ENCODE results near the gene B3GNT3. TPM values are rescaled to one million over a fixed set of nuclear protein-coding genes. Genes with fewer than 3 reads are reported as not detected.

Gene B3GNT3
- total RNA-seq, 1 donor from 2014 or later, result not detected

DNA sequence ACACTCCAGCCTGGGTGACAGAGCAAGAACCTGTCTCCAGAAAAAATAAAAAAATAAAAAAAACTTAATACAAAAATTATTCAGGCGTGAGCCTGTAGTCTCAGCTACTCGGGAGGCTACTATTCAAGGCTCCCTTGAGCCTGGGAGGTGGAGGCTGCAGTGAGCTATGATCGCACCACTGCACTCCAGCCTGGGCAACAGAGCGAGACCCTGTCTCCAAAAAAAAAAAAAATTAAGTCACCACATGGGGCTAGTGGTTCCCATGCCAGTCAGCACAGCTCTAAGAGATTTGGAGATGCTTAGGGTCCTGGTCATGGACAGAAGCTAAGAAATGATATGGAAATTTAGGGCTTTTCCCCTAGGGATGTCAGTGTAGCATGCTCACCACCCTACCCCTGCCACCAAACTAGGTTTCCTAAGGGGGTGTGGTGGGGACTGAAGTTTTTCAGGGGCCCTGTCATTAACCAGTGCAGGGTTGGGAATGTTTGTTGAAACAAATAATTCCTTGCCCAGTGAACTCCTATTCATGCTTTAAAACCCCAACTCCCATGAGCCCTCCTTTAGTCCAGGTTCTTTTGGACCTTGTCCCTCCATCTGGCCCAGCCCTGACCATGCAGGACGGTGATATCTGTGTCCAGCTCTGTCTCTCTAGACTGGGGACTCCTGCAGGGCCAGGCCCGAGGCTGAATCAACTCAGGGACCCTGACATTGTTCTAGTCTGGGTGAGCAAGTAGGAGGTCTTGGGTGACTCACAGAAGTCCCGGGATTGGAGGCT is 41.9 kb upstream of the B3GNT3 start:
- Histone ChIP-seq H3K9ac (no peak overlapping the region), H4K20me1 (ENCODE audit: low read depth) (no peaks in the 10 kb centered on the region), H3K4me1 (peaks cover 18% of the 10 kb centered on the region), H3K79me2 (ENCODE audit: low read depth) (peaks cover 6% of the 10 kb centered on the region), H3K4me3 (no peak overlapping the region), H3K4me2 (no peak overlapping the region), H3F3A (ENCODE audit: low read depth) (peaks cover 27% of the 10 kb centered on the region), H3K27ac (no peak overlapping the region), H3K9me3 (ENCODE audit: low read depth) (no peaks in the 10 kb centered on the region), H3K27me3 (no peaks in the 10 kb centered on the region), H2AFZ (replicated peaks) (no peak overlapping the region), H3K36me3 (no peaks in the 10 kb centered on the region)
- Mint-ChIP-seq H3K27ac (no peak overlapping the region), H3K9me3 (no peaks in the 10 kb centered on the region), H3K27me3 (ENCODE audit: insufficient read depth, low read depth) (peaks cover 2% of the 10 kb centered on the region), H3K4me3 (no peak overlapping the region), H3K4me1 (peaks cover 58% of the 10 kb centered on the region), H3K36me3 (peaks cover under 1% of the 10 kb centered on the region)
- DNase-seq (ENCODE audit: low spot score), result no peak
- no peak for TF ChIP-seq EZH2 (IDR thresholded peaks at IDR 0.05)
- no peak for TF ChIP-seq EZH2phosphoT487 (IDR thresholded peaks at IDR 0.05)
- TF ChIP-seq, protein P1, sequence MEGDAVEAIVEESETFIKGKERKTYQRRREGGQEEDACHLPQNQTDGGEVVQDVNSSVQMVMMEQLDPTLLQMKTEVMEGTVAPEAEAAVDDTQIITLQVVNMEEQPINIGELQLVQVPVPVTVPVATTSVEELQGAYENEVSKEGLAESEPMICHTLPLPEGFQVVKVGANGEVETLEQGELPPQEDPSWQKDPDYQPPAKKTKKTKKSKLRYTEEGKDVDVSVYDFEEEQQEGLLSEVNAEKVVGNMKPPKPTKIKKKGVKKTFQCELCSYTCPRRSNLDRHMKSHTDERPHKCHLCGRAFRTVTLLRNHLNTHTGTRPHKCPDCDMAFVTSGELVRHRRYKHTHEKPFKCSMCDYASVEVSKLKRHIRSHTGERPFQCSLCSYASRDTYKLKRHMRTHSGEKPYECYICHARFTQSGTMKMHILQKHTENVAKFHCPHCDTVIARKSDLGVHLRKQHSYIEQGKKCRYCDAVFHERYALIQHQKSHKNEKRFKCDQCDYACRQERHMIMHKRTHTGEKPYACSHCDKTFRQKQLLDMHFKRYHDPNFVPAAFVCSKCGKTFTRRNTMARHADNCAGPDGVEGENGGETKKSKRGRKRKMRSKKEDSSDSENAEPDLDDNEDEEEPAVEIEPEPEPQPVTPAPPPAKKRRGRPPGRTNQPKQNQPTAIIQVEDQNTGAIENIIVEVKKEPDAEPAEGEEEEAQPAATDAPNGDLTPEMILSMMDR (IDR thresholded peaks at IDR 0.05), result no peak

DNA sequence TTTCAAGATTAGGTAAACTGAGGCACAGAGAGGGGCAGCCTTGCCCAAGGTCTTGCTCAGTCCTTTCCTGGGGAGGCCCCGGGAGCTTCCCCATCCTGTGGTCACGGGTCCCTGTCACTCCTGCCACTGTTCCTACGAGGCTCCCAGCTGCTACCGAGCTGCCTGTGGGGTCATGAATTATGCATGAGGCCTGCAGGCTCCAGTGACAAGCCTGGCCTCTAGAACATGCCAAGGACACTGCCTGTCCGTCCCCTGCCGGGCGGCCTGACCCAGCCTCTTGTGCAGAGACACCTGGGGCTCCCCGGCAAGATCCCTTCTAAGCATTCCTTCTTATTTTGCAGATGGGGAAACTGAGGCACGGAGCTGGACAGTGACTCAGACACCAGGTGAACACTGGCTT is 41.0 kb upstream of the B3GNT3 start:
- peaks cover 2% of the 10 kb centered on the region for H3K27me3 Mint-ChIP-seq (ENCODE audit: insufficient read depth, low read depth)
- TF ChIP-seq, protein P1 (IDR thresholded peaks at IDR 0.05), result no peak
- TF ChIP-seq EZH2phosphoT487 (IDR thresholded peaks at IDR 0.05), result no peak
- no peak for TF ChIP-seq EZH2 (IDR thresholded peaks at IDR 0.05)
- Histone ChIP-seq H3K4me3 (no peak overlapping the region), H3K9me3 (ENCODE audit: low read depth) (no peaks in the 10 kb centered on the region), H3K27ac (no peak overlapping the region), H3K27me3 (no peaks in the 10 kb centered on the region), H3K9ac (no peak overlapping the region), H3K4me2 (no peak overlapping the region), H3F3A (ENCODE audit: low read depth) (peaks cover 25% of the 10 kb centered on the region), H3K36me3 (no peaks in the 10 kb centered on the region), H2AFZ (replicated peaks) (no peak overlapping the region), H3K79me2 (ENCODE audit: low read depth) (no peaks in the 10 kb centered on the region), H3K4me1 (peaks cover 14% of the 10 kb centered on the region), H4K20me1 (ENCODE audit: low read depth) (no peaks in the 10 kb centered on the region)
- no peaks in the 10 kb centered on the region for H3K9me3 Mint-ChIP-seq
- DNase-seq (ENCODE audit: low spot score), result peak; percentile 57
- no peak overlapping the region for H3K4me3 Mint-ChIP-seq
- H3K36me3 Mint-ChIP-seq, result peaks cover 4% of the 10 kb centered on the region
- no peak overlapping the region for H3K27ac Mint-ChIP-seq
- H3K4me1 Mint-ChIP-seq, result peaks cover 58% of the 10 kb centered on the region

DNA sequence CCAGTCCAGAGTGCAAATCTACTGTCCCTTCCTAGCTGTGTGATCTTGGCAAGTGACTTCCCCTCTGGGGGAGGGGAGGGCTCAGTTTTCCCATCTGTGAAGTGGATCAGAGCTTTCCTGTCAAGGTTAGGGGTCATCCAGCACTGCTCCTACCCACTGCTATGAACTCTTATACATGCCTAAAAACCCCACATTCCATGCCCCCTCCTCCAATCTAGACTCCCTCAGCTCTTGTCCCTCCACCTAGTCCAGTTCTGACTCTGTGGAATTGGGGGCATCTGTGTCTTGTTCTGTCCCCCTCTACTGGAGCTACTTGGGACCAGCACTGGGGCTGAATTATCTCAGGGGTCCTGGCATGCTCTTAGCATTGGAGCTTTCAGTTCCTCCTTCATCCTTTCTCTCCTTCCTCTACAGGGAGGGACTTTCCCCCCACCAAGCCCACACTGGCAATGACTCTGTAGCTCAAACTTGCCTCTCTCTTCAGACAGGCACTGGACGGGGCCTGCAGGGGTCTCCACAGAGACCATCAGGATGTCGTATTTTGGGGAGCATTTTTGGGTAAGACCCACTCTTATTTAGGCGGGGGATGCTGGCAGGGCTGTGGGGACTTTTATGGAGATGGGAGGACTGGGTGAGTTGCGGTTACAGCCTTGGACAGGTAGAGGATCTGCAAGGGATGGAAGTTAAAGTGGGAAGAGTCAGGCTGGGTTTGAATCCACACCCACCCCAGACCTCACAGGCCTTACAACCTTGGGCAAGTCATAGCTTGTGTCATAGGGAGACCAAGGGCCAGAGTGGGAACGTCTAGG is 40.1 kb upstream of the B3GNT3 start:
- peaks cover 16% of the 10 kb centered on the region for H3F3A ChIP-seq (ENCODE audit: low read depth)
- H2AFZ ChIP-seq (replicated peaks), result no peak overlapping the region
- peak overlapping the region; percentile 76 for H3K4me3 Mint-ChIP-seq
- H3K9me3 Mint-ChIP-seq, result no peaks in the 10 kb centered on the region
- no peak overlapping the region for H3K27ac ChIP-seq
- H3K4me1 ChIP-seq, result peaks cover 14% of the 10 kb centered on the region
- peaks cover 53% of the 10 kb centered on the region for H3K4me1 Mint-ChIP-seq
- no peaks in the 10 kb centered on the region for H3K27me3 ChIP-seq
- H3K27me3 Mint-ChIP-seq (ENCODE audit: insufficient read depth, low read depth), result peaks cover 2% of the 10 kb centered on the region
- no peak overlapping the region for H3K4me2 ChIP-seq
- no peaks in the 10 kb centered on the region for H4K20me1 ChIP-seq (ENCODE audit: low read depth)
- no peak for DNase-seq (ENCODE audit: low spot score)
- H3K36me3 Mint-ChIP-seq, result peaks cover 8% of the 10 kb centered on the region
- H3K36me3 ChIP-seq, result no peaks in the 10 kb centered on the region
- H3K79me2 ChIP-seq (ENCODE audit: low read depth), result no peaks in the 10 kb centered on the region
- H3K27ac Mint-ChIP-seq, result peak overlapping the region; percentile 96
- H3K9me3 ChIP-seq (ENCODE audit: low read depth), result no peaks in the 10 kb centered on the region
- H3K4me3 ChIP-seq, result no peak overlapping the region
- no peak for TF ChIP-seq EZH2 (IDR thresholded peaks at IDR 0.05)
- no peak for TF ChIP-seq EZH2phosphoT487 (IDR thresholded peaks at IDR 0.05)
- TF ChIP-seq, protein P1 (IDR thresholded peaks at IDR 0.05), result no peak
- H3K9ac ChIP-seq, result no peak overlapping the region

Data from neural progenitor cell (in vitro differentiated cells).